Muscle of back (tissue), 11 donors: Measurements from ENCODE around the gene MAN1C1. TPM values are rescaled to one million over a fixed set of nuclear protein-coding genes. Genes with fewer than 3 reads are reported as not detected.

Experiments
- DNase-seq, 3 donors: peaks; one replicate each; pipeline versions ENCODE4 v3.0.0 to v3.0.0-alpha.2; 2013
- polyA plus RNA-seq, 10 donors: library from polyadenylated mRNA; unstranded; fragments of 120-200 nt; gene quantifications; one replicate each; pipeline ENCODE4 v1.2.1, GENCODE V29; 2013; ENCODE audit not compliant: insufficient read length in 10 of 10

The MAN1C1 gene
- polyA plus RNA-seq, 10 donors, result 9.1 to 15.4 (median 12.1) TPM

DNA sequence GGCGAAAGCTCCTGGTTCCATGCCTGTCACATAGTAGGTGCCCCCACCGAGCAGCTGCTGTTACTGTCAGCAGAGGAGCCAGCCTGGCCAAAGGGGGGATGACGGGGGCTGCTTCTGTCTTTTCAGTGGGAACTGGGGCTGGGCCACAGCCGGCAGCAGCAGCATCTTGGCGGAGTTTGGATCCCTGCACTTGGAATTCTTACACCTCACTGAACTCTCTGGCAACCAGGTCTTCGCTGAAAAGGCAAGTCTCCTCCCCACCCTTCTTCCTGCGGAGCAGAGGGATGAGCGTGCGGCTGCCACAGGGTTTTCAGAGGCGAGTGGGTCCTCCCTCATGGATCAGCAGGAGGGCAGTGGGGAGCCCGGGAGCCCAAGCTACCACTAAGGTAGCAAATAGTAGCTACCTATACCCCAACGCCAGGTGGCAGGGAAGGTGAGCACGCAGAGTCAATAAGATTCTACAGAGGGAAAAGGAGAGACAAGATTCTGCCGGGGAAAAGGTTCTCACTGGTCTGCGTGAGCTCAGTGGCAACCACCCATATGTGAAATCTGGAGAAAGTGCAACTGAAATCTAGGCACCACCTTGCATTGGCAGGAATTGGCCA is 142.0 kb downstream of the MAN1C1 start:
- no peak for DNase-seq

DNA sequence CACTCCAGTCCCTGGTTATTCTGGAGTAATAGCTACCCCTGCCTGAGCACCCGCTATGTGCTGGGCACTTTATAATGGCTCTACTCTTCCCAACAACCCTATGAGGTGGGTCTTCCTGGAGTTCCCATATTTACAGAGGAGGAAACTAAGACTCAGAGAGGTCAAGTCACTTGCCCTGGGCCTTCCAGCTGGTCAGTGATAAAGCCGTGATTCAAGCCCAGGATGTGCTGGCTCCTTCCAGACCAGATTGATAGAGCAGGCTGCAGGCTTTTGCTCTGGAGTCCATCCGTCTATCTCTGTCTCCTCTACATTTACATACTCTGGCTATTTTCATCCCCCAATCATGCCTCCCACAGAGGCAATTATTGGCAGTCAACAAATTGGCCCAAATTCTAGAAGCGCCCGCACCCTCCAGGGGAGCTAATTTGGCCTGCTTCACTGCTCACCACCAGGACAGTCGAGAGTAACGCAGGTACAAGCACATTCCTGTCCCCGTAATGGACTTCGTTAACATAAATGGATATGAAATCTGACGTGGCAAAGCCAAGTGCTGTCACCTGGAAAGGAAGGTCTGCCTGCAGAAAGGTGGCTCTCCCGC is 143.6 kb downstream of the MAN1C1 start:
- no peak for DNase-seq

DNA sequence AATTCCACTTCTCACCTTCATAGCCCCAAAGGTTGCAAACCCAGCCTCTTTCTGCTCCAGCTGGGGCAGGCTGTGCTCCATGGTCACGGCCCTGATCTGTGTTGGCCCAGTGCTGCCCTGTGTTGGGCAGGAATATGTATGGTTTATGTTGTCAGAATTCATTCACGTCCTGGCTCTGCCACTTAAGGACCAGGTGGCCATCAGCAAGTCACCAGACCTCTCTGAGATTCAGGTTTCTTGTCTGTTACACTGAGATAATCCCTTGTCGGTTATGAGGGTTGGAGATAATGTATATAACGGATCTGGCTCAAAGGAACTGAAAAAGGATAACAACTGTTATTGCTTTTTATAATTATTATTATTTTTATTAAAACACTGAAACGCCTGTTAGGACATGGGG is 144.3 kb downstream of the MAN1C1 start:
- no peak for DNase-seq

- DNase-seq, result no peak
Observed at GRCh38 chr1:25763493-25763892, 146.9 kb downstream of the MAN1C1 start.

- DNase-seq, result no peak
Observed at GRCh38 chr1:25765136-25765922, 148.7 kb downstream of the MAN1C1 start.

GRCh38 chr1:25765923-25766589 is 149.5 kb downstream of the MAN1C1 start:
- no peak for DNase-seq

GRCh38 chr1:25766721-25767436 is 150.3 kb downstream of the MAN1C1 start:
- DNase-seq, result no peak

DNA sequence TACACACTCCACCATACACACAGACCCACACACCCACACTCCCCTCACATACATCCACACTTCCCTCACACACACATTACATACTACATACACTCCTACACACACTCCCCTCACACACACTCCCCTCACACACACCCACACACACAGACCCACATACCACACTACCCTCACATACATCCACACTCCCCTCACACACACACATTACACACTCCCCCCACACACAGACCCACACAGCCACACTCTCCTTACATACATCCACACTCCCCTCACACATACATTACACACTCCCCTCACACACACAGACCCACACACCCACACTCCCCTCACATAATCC is 150.8 kb downstream of the MAN1C1 start:
- DNase-seq, result no peak

DNA sequence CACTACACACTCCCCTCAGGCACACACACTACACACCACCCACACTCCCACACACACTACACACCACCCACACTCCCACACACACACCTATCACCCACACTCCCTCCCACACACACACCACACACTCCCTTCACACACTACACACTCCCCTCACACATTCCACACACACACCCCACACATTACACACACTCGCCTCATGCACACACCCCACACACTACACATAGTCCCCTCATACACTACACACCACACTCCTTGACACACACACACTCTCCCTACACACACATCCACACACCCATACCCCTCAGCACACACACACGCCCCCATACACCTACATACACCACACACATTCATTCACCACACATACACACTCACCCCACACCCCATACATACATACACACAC is 152.4 kb downstream of the MAN1C1 start:
- no peak for DNase-seq

DNA sequence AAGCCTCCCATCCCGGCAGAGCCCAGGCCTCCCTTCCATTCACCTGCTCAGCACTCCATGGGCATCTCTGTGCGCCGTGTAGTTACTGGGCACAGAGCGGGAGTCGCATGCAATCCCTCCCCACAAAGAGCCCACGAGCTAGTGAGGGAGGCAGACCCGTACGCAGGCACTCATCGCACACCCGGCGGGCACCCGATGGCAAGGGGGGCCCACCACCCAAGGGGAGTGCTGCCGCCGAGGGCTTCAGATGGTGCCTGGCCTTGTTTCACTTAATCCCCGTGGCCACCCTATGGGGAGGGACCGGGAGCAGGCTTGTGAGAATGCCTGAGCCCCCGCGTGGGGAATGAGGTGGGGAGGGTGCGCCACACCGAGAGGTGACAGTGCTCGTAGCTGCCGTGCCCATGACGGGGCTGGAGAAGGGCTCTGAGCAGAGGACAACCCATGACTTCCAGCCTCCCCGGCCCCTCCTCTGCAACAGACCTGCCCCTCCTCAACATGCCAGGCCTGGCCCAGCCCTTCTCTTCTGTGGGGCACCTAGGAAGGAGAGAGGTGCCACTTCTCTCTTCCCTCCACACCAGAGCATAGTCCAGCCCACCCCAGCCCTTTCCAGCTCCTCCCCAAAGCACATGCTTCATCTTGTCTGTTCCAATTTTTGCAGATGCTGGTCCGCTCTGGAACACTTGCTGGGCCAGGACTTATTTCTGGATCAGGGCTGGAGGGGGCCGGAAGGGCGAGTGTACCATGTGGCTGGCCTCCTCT is 153.2 kb downstream of the MAN1C1 start:
- DNase-seq, result no peak

GRCh38 chr1:25770541-25771220 is 154.1 kb downstream of the MAN1C1 start:
- DNase-seq, result no peak

DNA sequence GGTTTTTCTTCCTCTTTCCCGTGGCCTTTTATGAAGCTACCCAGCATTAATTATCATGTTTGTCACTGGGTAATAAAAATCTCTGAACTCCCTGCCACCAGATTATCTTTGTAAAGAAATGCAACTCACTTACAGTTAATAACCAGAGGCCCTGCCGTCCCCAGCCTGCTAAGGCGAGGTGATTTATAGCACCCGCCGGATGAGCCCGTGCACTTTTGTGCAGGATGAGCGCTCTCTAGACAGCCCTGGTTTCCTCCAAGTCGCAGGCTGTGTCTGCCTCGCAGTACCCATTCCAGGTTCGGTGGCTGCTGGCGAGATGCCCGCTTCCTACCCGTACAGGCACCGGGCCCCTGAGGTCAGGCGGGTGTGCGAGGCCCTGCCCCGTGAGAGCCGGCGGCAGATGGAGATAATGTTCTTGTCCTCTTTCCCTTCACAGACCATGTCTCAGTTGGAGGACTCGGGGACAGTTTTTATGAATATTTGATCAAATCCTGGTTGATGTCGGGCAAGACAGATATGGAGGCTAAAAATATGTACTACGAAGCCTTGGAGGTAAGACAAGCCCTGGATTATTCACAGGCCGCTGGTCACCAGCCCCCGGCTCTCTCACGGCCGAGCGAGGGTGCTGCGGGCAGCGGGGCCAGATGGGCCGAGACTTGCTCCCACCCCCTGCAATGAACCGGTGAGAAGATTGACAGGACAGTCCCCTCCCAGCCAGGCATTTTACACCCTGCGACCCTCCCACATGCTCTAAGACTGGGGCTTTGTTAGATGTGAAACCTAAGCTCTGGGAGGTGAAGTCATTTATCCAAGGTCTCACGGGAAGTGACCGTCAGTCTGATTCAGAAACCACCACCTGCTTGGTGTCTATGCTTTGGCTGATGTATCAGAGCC is 154.9 kb downstream of the MAN1C1 start:
- peak; percentile 8 to 72 (median 37) for DNase-seq

DNA sequence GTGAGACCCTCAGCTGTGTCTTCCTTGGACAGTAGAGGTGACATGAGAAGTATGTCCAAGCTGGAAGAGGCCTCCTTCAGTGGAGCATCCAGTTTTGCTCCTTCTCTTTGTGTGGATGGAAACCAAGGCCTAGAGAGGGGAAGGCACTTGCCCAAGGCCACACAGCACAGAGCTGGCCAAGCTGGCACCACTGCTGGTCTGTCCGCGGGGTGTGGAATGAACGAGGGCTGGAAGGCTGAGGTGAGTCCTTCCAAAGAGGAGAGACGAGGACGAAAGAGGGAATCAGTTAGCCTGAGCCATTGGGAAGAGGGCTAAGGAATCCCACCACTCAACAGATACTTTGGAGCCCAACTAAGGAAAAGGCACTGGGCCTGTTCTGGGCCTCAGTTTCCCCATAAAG is 155.6 kb downstream of the MAN1C1 start:
- DNase-seq, result no peak

DNA sequence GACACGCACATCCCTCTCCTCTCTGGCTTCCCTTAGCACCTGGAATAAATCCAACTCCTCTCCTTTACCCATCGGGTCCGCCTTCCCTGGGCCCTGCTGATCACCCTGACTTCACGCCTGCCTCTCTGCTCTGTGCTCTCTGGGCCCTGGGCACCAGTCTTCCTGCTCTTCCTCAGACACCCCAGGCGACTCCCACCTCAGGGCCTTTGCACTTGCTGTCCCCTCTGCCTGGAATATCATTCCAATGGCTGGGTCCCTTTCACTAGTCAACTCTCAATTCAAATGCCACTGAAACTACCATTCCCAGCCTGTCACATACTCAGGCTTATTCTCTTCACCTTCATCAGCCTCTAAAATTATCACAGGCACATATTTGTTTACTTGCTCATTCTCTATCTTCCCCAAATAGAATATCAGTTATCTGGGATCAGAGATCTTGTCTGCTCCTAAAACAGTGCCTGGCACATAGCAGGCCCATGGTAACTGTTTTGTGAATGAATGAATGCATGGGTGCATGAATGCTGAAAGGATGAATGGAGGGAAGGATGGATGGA is 156.2 kb downstream of the MAN1C1 start:
- DNase-seq, result no peak

- no peak for DNase-seq
Observed at GRCh38 chr1:25773441-25774125, 157.0 kb downstream of the MAN1C1 start.

- DNase-seq, result no peak
Observed at GRCh38 chr1:25774206-25774803, 157.7 kb downstream of the MAN1C1 start.

- no peak for DNase-seq
Observed at GRCh38 chr1:25774921-25775771, 158.6 kb downstream of the MAN1C1 start.
